ENCODE data around the gene ZNF689.

ZNF689 gene

DNA sequence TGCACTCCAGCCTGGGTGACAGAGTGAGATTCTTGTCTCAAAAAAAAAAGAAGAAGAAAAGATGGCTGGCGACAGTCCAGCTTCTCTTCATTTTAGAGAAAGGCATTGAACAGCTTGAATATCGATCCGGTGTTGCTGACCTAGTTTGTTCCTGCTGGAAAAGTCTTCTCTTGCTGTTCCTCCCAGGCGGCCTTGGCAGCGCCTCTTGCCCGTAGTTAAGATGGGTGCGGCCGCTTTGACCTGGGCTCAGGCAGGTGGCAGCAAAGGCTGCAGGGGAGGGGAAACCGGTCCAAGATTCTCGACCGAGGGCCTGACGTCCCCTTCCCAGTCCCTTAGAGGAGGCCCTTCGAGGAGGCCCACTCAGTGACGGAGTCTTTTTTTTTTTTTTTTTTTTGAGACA, 48.2 kb downstream of the ZNF689 start:
- no peak for DNase-seq (ENCODE audit: low read depth)

DNA sequence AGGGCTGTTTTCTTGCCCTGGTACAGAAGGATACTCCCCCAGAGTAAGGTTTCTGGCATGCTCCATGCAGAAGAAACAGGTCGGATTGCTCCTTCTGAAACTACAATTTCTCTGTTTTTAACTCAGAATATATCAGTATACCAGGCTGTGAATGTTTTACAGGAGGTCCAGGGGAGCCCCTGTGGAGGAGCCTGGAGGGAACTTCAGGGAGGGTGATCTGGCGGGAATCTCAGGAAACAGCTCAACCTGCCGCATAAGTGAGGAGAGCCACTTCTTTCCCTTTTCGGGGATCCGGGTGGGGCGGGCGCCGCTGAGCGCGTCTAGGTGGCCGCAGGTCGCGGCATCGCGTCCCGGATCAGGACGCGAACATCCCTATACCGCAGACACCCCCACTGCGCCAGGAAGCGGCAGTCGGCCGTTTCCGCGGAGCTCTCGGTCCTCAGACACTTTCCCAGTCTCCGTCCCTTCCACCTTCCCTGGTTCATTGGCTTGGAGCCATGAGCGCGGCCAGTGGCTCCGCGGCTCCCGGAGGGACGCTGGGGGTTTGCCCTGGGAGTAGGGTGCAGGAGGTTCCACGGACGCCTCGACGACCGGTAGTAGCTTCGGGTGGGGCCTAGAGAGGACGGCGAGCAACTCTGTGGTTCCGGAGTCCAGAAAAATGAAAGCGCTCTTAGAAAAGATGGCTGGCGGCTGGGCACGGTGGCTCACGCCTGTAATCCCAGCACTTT, 48.9 kb downstream of the ZNF689 start:
- DNase-seq (ENCODE audit: low read depth) = no peak

DNA sequence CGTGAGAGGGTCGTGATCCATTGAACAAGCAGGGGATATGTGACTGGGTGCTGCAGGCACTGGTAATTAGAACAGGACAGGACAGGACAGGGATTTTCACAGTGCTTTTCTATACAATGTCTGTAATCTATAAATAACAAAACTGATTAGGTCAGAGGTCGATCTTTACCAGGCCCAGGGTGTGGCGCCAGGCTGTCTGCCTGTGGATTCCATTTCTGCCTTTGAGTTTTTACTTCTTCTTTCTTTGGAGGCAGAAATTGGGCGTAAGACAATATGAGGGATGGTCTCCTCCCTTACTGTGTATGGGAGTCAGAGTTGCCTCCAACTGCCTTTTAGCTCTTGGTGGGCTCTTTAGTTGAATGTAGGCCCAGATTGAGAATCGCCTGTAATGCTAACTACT, 50.5 kb downstream of the ZNF689 start:
- DNase-seq (ENCODE audit: low read depth) = no peak

GRCh38 chr16:30558789-30559377, 51.3 kb downstream of the ZNF689 start:
- no peak for DNase-seq (ENCODE audit: low read depth)

DNA sequence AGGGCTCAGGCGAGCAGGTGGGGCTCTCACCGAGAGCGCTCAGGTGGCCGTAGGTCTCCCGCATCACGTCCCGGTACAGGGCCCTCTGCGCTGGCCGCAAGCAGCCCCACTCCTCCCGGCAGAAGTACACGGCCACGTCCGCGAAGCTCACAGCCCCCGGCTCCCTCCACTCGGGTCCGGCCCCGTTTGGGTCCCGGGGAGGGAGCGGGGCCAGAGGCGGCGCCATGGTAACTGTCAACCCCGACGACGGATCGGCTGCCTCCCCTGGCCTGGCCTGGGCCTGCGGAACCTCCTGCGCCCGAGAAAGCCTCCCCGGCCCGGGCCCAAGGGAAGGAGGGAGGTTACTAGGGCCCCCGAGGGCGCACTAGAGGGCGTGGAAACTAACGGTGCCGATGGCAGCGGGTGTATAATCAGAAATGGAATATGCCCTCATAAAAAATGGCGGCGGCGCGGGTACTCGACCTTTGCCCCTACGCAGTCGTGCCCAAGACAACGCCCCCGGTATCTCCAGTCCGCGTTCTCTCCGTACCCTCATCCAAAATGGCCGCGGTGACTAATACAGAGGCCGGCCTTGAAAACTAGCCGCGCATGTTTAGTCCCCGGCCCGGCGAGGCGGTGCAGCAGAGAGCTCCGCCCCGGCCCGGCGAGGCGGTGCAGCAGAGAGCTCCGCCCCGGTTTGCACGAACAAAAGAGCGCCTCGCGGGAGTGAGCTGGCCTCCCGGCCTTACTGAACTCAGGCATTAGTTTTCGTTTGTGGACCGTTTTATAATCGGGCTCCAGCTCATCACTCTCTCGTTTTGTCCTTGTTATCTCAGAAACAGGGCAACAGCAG, 52.0 kb downstream of the ZNF689 start, which contains the start of gene ZNF764:
TSS of gene ZNF764 (minus strand) at position 418 of the 832 bp plus-strand sequence. CDS start at position 226, 192 bp downstream.
- DNase-seq (ENCODE audit: low read depth) = peak; percentile 93

DNA sequence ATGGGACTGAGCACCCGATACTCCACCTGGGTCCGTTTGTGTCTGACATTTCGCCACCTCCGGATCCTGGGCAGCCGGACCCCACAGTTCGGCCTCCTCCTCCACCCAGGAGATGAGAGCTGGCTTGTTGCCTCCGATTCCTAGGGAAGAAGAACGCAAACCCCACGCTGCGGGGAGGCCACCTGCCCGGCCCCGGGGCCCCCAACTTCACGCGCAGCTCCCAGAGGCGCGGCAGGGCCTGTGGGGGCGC, 52.6 kb downstream of the ZNF689 start:
- no peak for DNase-seq (ENCODE audit: low read depth)

DNA sequence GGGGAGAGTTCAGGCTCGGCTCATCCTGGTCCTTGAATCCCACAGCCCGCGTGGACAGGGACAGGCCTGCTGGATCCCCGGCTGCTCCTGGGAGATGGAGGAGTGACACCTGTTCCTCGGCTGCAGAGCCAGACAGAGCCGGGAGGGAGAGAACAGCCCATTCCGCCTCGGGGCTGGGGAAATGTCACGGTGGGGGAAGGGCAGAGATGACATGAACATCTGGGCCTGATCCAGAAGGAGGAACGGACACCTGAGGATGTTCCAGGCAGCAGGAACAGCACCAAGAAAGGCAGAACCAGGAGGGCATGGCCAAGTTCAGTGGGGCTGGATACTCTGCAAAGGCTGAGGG, 54.1 kb downstream of the ZNF689 start:
- no peak for DNase-seq (ENCODE audit: low read depth)

- no peak for DNase-seq (ENCODE audit: low read depth)
Measured at GRCh38 chr16:30555315-30556124, 54.7 kb downstream of the ZNF689 start.

GRCh38 chr16:30554557-30555314, 55.5 kb downstream of the ZNF689 start:
- DNase-seq (ENCODE audit: low read depth) = no peak

- DNase-seq (ENCODE audit: low read depth) = no peak
Measured at GRCh38 chr16:30553393-30553899, 56.7 kb downstream of the ZNF689 start.

GRCh38 chr16:30552956-30553355, 57.2 kb downstream of the ZNF689 start:
- DNase-seq (ENCODE audit: low read depth) = no peak
